Colonic mucosa (tissue), 4 donors: ENCODE data around the gene TTC28. TPM values are rescaled to one million over a fixed set of nuclear protein-coding genes. Genes with fewer than 3 reads are reported as not detected.
A peak's percentile ranks its signal among the peaks of the same experiment; 100 is the strongest.

Experiments used
- DNase-seq: peaks from one replicate; pipeline ENCODE4 v3.0.0-alpha.2; 2020
- H3K27ac ChIP-seq: fragments of 200-600 bp; one replicate; pipeline ENCODE4 v1.8.0; 2021
- H3K27me3 ChIP-seq: fragments of 200-600 bp; one replicate; pipeline ENCODE4 v1.8.0; 2021
- H3K36me3 ChIP-seq: fragments of 200-600 bp; one replicate; pipeline ENCODE4 v1.8.0; 2021
- H3K4me1 ChIP-seq: fragments of 200-600 bp; one replicate; pipeline ENCODE4 v1.8.0; 2021; ENCODE audit warnings: mild to moderate bottlenecking
- H3K4me3 ChIP-seq: fragments of 200-600 bp; one replicate; pipeline ENCODE4 v1.8.0; 2021
- H3K9ac ChIP-seq, 2 donors: one replicate each; pipeline ENCODE4 v1.7.0; 2013; ENCODE audit warnings: control low read depth in 2 of 2, low read depth in 2 of 2, low read length in 2 of 2
- H3K9me3 ChIP-seq: fragments of 200-600 bp; one replicate; pipeline ENCODE4 v1.8.0; 2021
- CTCF ChIP-seq: fragments of 200-600 bp; IDR thresholded peaks from one replicate; pipeline ENCODE4 v1.8.0; 2022; ENCODE audit warnings: antibody characterized with exemption, mild to moderate bottlenecking
- intact Hi-C: fragments of 100-400 bp; cut with DNase I; formaldehyde crosslinking; loops from one replicate; pipeline ENCODE4 v1.14.1; 2022
- total RNA-seq, 2 donors: library from RNA; stranded (reverse); fragmentation: NEBNext Ultra II Directional in 1 of 2; extraction: Animal tissue kit (Norgen Biotek cat#: 25700) in 1 of 2; gene quantifications; one replicate each; pipeline ENCODE4 v1.2.1, GENCODE V29; 2021
- donor health status: healthy.
- donor health status: DM: no; HTN: no; CAD: no.
- donor health status: DM: no; HTN: no; CAD: no.

Gene TTC28
- total RNA-seq, 2 donors from 2014 or later, result 6.6 to 9.2 TPM

- Histone ChIP-seq H3K36me3 (no peaks in the 10 kb centered on the region), H3K9ac (no peak overlapping the region), H3K4me1 (no peaks in the 10 kb centered on the region), H3K9me3 (no peaks in the 10 kb centered on the region), H3K27ac (no peak overlapping the region), H3K4me3 (no peak overlapping the region), H3K27me3 (no peaks in the 10 kb centered on the region)
- no peak for DNase-seq
- intact Hi-C loops, result no loop called here
- TF ChIP-seq CTCF, result no peak
These were observed 636.4 kb downstream of the TTC28 start for GRCh38 chr22:28043266-28043665.

- Histone ChIP-seq H3K9ac (no peak overlapping the region), H3K27me3 (no peaks in the 10 kb centered on the region), H3K36me3 (no peaks in the 10 kb centered on the region), H3K4me1 (no peaks in the 10 kb centered on the region), H3K27ac (no peak overlapping the region), H3K4me3 (no peak overlapping the region), H3K9me3 (no peaks in the 10 kb centered on the region)
- no peak for TF ChIP-seq CTCF
- peak; percentile 39 for DNase-seq
- intact Hi-C loops, result no loop called here
These were observed 644.8 kb downstream of the TTC28 start for GRCh38 chr22:28034760-28035401.

GRCh38 chr22:28034145-28034759 lies 645.4 kb downstream of the TTC28 start:
- Histone ChIP-seq H3K27ac (no peak overlapping the region), H3K36me3 (no peaks in the 10 kb centered on the region), H3K4me1 (no peaks in the 10 kb centered on the region), H3K9me3 (no peaks in the 10 kb centered on the region), H3K4me3 (no peak overlapping the region), H3K27me3 (no peaks in the 10 kb centered on the region), H3K9ac (no peak overlapping the region)
- no peak for TF ChIP-seq CTCF
- intact Hi-C loops, result no loop called here
- peak; percentile 3 for DNase-seq

GRCh38 chr22:28032861-28033260 lies 646.8 kb downstream of the TTC28 start:
- DNase-seq, result peak; percentile 6
- H3K4me1 ChIP-seq, result no peaks in the 10 kb centered on the region
- intact Hi-C loops, result no loop called here

GRCh38 chr22:28031383-28031922 lies 648.2 kb downstream of the TTC28 start:
- H3K27me3 ChIP-seq, result no peaks in the 10 kb centered on the region
- no peaks in the 10 kb centered on the region for H3K9me3 ChIP-seq
- intact Hi-C loops, result no loop called here
- H3K4me3 ChIP-seq, result no peak overlapping the region
- no peaks in the 10 kb centered on the region for H3K4me1 ChIP-seq
- DNase-seq, result peak; percentile 5
- H3K9ac ChIP-seq, result no peak overlapping the region
- no peaks in the 10 kb centered on the region for H3K36me3 ChIP-seq
- no peak overlapping the region for H3K27ac ChIP-seq
- no peak for TF ChIP-seq CTCF

More at GRCh38 chr22:28032861-28033260, 646.8 kb downstream of the TTC28 start:
- no peaks in the 10 kb centered on the region for H3K27me3 ChIP-seq
- no peak overlapping the region for H3K9ac ChIP-seq
- no peak overlapping the region for H3K4me3 ChIP-seq
- no peaks in the 10 kb centered on the region for H3K9me3 ChIP-seq
- H3K27ac ChIP-seq, result no peak overlapping the region
- H3K36me3 ChIP-seq, result no peaks in the 10 kb centered on the region
- TF ChIP-seq CTCF, result no peak
